Cardiac muscle cell (in vitro differentiated cells and primary cell): ENCODE data around the gene ZNF787. TPM values are rescaled to one million over a fixed set of nuclear protein-coding genes. Genes with fewer than 3 reads are reported as not detected.

ENCODE experiments used
- DNase-seq, 2 donors: peaks; one replicate each; pipeline versions ENCODE4 v3.0.0 to v3.0.0-alpha.2; 2010 to 2017; ENCODE audit warnings: low read depth in 1 of 2, low spot score in 1 of 2
- H3K27ac ChIP-seq: fragments of 200-600 bp; sonication (generic); 2 replicates; pipeline ENCODE4 v1.5.1; 2016
- H3K27me3 ChIP-seq: fragments of 200-600 bp; sonication (generic); 2 replicates; pipeline ENCODE4 v1.6.0; 2016; ENCODE audit warnings: control low read depth
- H3K36me3 ChIP-seq: fragments of 200-600 bp; sonication (generic); 2 replicates; pipeline ENCODE4 v1.5.1; 2016; ENCODE audit warnings: control low read depth
- H3K4me1 ChIP-seq: fragments of 200-600 bp; sonication (generic); 2 replicates; pipeline ENCODE4 v1.8.1; 2017; ENCODE audit warnings: low read depth, mild to moderate bottlenecking, mixed run types
- H3K4me3 ChIP-seq: fragments of 200-600 bp; sonication (generic); 2 replicates; pipeline ENCODE4 v1.5.1; 2016; ENCODE audit warnings: mild to moderate bottlenecking
- H3K9me3 ChIP-seq: fragments of 200-600 bp; sonication (generic); 2 replicates; pipeline ENCODE4 v1.5.1; 2017; ENCODE audit warnings: low read depth, mild to moderate bottlenecking, control low read depth
- CTCF ChIP-seq: IDR thresholded peaks from 2 replicates; pipeline ENCODE4 v1.5.1; 2012; ENCODE audit warnings: low read depth, mild to moderate bottlenecking, low read length
- polyA plus RNA-seq: library from polyadenylated mRNA; unstranded; fragments of >200 nt; fragmentation: Nextera tagmentation; extraction: Ambion mirVana; gene quantifications from 2 replicates; pipeline ENCODE4 v1.2.1, GENCODE V29; 2016
- total RNA-seq: library from RNA; depleted of rRNA; stranded (reverse); fragments of >200 nt; gene quantifications from 2 replicates; pipeline ENCODE4 v1.2.3, GENCODE V29; 2016

ZNF787 gene
- total and polyA plus RNA-seq, 2 experiments from 2014 or later, result 29.2 to 45.5 TPM

GRCh38 chr19:56142897-56143434 is 21.9 kb upstream of the ZNF787 start:
- no peak for TF ChIP-seq CTCF
- DNase-seq, result no peak
- H3K36me3 ChIP-seq, result peaks cover 3% of the 10 kb centered on the region
- H3K9me3 ChIP-seq, result no peaks in the 10 kb centered on the region
- H3K27ac ChIP-seq, result no peak overlapping the region
- H3K4me3 ChIP-seq, result no peak overlapping the region
- no peaks in the 10 kb centered on the region for H3K27me3 ChIP-seq
- peaks cover 4% of the 10 kb centered on the region for H3K4me1 ChIP-seq

- Histone ChIP-seq H3K36me3 (no peaks in the 10 kb centered on the region), H3K27ac (peak overlapping the region; percentile 1), H3K27me3 (no peaks in the 10 kb centered on the region), H3K4me1 (peaks cover 4% of the 10 kb centered on the region), H3K9me3 (no peaks in the 10 kb centered on the region), H3K4me3 (peak overlapping the region; percentile 34)
- no peak for DNase-seq
- no peak for TF ChIP-seq CTCF
Observed at GRCh38 chr19:56142087-56142787, 21.1 kb upstream of the ZNF787 start.

GRCh38 chr19:56141417-56141993 is 20.4 kb upstream of the ZNF787 start:
- no peak for TF ChIP-seq CTCF
- peaks cover 4% of the 10 kb centered on the region for H3K4me1 ChIP-seq
- no peaks in the 10 kb centered on the region for H3K36me3 ChIP-seq
- DNase-seq, result peak in 1 of 2 donors; percentile 21
- peak overlapping the region; percentile 81 for H3K27ac ChIP-seq
- no peaks in the 10 kb centered on the region for H3K9me3 ChIP-seq
- H3K27me3 ChIP-seq, result no peaks in the 10 kb centered on the region
- peak overlapping the region; percentile 34 for H3K4me3 ChIP-seq

- Histone ChIP-seq H3K27ac (peak within 1 kb of the TSS; percentile 81), H3K4me3 (peak within 1 kb of the TSS; percentile 34), H3K4me1 (peaks cover 4% of the 10 kb centered on the region), H3K27me3 (no peaks in the 10 kb centered on the region), H3K36me3 (no peaks in the 10 kb centered on the region), H3K9me3 (no peaks in the 10 kb centered on the region)
- peak; percentile 99 to 100 for DNase-seq
- TF ChIP-seq CTCF, result no peak
Observed at GRCh38 chr19:56140583-56141416, 19.7 kb upstream of the ZNF787 start, which contains the start of gene ZNF444. Gene ZNF444 (plus strand): TSS chr19:56141287. CDS start chr19:56146912, 5,625 bp downstream.

GRCh38 chr19:56139847-56140582 is 18.9 kb upstream of the ZNF787 start:
- H3K4me1 ChIP-seq, result peaks cover 4% of the 10 kb centered on the region
- peak overlapping the region; percentile 50 for H3K27ac ChIP-seq
- no peak for DNase-seq
- H3K4me3 ChIP-seq, result peak overlapping the region; percentile 34
- TF ChIP-seq CTCF, result no peak
- no peaks in the 10 kb centered on the region for H3K36me3 ChIP-seq
- no peaks in the 10 kb centered on the region for H3K27me3 ChIP-seq
- H3K9me3 ChIP-seq, result no peaks in the 10 kb centered on the region
